Stimulated activated CD4-positive, alpha-beta T cell treated with anti-CD3 and anti-CD28 coated beads, Interleukin-4, amount 100 ng/mL, for 48 hours (primary cell): ENCODE measurements around the gene MARS2.
"Not testable (repeated sequence)": the region's sequence is repeated elsewhere in the genome, so short reads cannot be mapped to it uniquely, and the experiment has no call there.

Experiments used
- DNase-seq, 2 donors: peaks; one replicate each; pipeline ENCODE4 v3.0.0-alpha.2; 2020; ENCODE audit warnings: low read depth in 2 of 2

Gene MARS2

GRCh38 chr2:197705912-197706838 lies 1.0 kb downstream of the MARS2 start:
- DNase-seq, result peak in 1 of 2 donors; percentile 25

- no peak for DNase-seq
Observed at GRCh38 chr2:197706839-197707207, 1.7 kb downstream of the MARS2 start.

- no peak for DNase-seq
Observed at GRCh38 chr2:197707316-197708213, 2.4 kb downstream of the MARS2 start.

GRCh38 chr2:197708331-197708730 lies 3.2 kb downstream of the MARS2 start:
- DNase-seq, result no peak

- not testable (repeated sequence) for DNase-seq
Observed at GRCh38 chr2:197709140-197709539, 4.0 kb downstream of the MARS2 start.

- DNase-seq, result no peak
Observed at GRCh38 chr2:197710424-197711042, 5.4 kb downstream of the MARS2 start.

GRCh38 chr2:197711578-197711977 lies 6.4 kb downstream of the MARS2 start:
- no peak for DNase-seq

GRCh38 chr2:197713271-197713670 lies 8.1 kb downstream of the MARS2 start:
- DNase-seq, result no peak

GRCh38 chr2:197717863-197718262 lies 12.7 kb downstream of the MARS2 start:
- DNase-seq, result no peak

GRCh38 chr2:197727011-197727410 lies 21.8 kb downstream of the MARS2 start:
- DNase-seq, result no peak

- not testable (repeated sequence) for DNase-seq
Observed at GRCh38 chr2:197728555-197729544, 23.7 kb downstream of the MARS2 start.

- DNase-seq, result no peak
Observed at GRCh38 chr2:197740200-197740599, 35.0 kb downstream of the MARS2 start.
